NCI-H2227 (cell line): Measurements from ENCODE around the gene TSC22D4.

Source experiments
- DNase-seq: peaks from one replicate; lab custom pipeline; 2025; ENCODE audit not compliant: unreplicated experiment; lab: John Stamatoyannopoulos, UW

The TSC22D4 gene

DNA sequence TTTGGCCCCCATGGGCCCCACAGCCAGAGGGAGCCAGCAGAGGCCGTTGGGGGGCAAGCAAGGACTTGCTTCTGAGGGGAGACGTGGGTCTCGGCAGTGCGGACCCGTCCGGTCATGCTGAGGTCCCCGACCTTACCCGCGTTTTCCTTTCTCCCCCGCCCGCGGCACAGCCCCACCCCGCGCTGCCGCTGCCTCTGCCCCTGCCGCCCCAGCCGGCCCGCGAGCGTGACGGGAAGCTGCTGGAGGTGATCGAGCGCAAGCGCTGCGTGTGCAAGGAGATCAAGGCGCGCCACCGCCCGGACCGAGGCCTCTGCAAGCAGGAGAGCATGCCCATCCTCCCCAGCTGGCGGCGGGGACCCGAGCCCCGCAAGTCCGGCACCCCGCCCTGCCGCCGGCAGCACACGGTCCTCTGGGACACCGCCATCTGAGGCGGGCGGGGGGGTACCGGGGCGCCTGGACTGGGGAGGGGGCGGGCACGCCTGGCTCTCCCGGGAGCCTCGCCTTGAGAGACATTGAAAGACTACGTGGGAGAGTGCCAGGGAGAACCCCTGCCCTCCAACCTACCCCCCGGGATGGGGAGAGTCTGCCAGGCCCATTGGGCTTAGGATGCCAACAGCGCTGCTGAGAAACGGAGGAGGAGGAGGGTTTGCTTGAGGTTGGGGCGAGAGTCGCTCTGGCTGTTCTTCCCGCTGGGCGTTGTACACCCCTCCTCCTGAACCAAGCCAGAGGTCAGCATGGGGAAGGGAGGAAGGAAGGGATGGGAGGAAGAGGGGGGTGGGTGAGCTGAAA, 14.7 kb upstream of the TSC22D4 start:
- DNase-seq = peak; percentile 19

DNA sequence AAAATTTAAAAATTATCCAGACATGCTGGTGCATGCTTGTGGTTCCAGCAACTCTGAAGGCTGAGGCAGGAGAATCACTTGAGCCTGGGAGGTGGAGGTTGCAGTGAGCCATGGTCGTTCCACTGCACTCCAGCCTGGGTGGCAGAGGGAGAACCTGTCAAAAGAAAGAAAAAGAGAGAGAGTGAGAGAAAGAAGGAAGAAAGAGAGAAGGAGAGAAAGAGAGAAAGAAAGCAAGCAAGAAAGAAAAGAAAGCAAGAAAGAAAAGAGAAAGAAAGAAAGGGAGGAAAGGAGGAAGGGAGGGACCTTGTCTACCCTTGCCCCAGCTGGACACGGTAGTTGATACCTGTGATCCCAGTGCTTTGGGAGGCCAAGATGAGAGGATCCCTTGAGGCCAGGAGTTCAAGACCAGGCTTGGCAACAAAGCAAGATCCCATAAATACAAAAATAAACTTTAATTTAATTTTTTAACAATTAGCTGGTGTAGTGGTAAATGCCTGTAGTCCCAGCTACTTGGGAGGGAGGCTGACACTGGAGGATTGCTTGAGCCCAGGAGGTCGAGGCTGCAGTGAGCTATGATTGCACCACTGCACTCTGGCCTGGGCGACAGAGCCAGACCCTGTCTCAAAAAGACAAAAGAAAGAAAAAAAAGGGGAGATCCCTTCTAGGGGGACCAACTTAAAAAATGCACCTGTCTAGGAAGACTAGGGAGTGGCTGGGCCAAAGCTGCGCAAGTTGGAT, 13.9 kb upstream of the TSC22D4 start:
- DNase-seq = no peak

DNA sequence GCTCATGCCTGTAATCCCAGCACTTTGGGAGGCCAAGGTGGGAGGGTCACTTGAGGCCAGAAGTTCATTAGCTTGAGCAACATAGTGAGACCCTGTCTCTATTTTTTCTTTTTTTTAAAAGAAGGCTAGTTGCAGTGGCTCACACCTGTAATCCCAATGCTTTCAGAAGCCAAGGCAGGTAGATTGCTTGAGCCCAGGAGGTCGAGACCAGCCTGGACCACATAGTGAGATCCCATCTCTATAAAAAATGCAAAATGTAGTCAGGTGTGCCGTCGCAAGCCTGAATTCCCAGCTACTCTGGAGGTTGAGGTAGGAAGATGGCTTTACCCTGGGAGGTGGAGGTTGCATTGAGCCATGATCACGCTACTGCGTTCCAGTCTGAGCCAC, 12.2 kb upstream of the TSC22D4 start:
- no peak for DNase-seq

DNA sequence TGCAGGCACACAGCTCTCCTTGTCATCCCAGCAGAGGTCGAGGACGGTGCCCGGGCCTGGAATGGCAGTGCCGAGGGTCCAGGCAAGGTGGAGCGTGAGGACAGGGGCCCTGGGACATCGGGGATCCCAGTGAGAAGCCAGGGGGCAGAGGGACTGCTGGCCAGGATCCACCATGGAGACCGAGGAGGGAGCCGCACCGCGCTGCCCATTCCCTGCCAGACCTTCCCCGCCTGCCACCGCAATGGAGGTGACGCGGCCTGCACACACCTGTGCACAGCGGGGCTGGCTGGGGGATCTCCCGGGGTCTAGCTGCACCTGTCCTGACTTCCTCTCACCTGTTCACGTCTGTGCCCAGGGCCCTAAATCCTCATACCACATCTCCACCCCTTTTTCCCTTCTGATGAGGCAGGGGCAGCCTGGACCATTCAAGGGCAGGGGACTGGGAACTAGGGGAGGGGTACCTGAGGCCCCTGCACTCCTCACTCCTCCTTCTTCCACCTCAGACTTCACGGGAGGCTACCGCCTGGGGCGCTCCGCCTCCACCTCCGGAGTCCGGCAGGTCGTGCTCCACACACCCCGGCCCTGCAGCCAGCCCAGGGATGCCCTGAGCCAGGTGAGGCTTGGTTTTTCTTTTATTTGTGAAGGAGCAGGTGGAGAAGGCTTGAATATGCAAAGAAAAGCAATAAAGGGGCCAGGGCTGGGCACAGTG, 11.6 kb upstream of the TSC22D4 start:
- DNase-seq = no peak

DNA sequence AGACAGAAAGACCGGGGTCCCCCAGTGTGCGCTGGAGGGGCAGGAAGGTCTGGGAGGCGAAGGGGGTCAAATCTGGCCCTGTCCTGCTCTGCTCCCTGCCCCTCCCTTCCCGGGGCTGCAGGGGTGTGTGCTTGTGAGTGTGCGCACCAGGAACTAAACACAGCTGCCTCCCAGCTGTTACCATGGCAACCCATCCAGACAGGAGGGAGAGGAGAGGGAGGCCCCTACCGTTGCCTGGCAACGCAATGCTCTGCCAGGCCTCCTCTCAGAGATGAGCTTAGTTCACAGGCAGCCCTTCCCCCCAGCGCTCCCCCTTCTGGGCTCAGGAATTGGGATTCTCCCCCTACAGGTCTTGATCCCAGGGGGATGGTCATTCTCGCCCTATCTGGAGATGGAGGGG, 10.8 kb upstream of the TSC22D4 start:
- peak; percentile 99 for DNase-seq

DNA sequence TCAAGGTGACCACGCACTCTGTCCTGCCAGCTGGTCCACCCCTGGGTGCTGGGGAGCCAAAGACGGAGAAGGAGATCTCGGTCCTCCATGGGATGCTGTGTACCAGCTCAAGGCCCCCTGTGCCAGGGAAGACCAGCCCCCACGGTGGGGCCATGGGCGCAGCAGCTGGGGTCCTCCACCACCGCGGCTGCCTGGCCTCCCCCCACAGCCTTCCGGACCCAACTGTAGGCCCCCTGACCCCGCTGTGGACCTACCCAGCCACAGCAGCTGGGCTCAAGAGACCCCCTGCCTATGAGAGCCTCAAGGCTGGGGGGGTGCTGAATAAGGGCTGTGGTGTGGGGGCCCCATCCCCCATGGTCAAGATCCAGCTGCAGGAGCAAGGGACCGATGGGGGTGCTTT, 10.1 kb upstream of the TSC22D4 start:
- DNase-seq = peak; percentile 38

DNA sequence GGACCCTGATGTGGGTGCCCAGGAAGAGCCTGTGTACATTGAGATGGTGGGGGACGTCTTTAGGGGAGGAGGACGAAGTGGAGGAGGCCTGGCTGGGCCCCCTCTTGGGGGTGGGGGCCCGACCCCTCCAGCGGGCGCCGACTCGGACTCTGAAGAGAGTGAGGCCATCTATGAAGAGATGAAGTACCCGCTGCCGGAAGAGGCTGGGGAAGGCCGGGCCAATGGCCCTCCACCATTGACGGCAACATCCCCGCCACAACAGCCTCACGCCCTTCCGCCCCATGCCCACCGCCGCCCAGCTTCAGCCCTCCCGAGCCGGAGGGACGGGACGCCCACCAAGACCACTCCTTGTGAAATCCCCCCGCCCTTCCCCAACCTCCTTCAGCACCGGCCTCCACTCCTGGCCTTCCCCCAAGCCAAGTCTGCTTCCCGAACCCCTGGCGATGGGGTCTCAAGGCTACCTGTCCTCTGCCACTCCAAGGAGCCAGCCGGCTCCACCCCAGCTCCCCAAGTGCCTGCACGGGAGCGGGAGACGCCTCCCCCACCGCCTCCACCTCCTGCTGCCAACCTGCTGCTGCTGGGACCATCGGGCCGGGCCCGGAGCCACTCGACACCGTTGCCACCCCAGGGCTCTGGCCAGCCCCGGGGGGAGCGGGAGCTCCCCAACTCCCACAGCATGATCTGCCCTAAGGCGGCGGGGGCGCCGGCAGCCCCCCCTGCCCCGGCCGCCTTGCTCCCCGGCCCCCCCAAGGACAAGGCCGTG, 9.5 kb upstream of the TSC22D4 start:
- DNase-seq = no peak

DNA sequence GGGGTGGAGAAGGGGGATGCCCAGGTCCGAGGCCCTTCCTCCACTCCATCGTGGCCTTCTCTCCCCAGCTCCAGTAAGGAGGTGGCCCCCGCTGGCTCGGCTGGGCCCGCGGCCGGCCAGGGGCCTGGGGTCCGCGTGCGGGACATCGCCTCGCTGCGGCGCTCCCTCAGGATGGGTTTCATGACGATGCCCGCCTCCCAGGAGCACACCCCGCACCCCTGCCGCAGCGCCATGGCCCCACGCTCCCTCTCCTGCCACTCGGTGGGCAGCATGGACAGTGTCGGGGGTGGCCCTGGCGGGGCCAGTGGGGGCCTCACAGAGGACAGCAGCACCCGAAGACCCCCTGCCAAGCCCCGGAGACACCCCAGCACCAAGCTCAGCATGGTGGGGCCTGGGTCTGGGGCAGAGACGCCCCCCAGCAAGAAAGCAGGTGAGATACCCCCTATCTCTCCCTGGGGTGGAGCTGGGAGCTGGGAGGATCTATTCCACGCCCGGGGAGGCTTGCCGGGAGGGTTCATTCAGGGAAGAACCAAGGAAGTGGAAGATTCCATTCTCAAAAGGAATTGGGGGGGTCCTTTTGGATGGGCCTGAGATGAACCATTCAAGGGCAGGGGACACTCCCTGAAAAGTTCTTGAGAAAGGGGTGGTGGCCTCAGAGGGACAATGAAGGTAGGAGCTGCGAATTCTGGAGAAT, 7.9 kb upstream of the TSC22D4 start:
- peak; percentile 54 for DNase-seq

DNA sequence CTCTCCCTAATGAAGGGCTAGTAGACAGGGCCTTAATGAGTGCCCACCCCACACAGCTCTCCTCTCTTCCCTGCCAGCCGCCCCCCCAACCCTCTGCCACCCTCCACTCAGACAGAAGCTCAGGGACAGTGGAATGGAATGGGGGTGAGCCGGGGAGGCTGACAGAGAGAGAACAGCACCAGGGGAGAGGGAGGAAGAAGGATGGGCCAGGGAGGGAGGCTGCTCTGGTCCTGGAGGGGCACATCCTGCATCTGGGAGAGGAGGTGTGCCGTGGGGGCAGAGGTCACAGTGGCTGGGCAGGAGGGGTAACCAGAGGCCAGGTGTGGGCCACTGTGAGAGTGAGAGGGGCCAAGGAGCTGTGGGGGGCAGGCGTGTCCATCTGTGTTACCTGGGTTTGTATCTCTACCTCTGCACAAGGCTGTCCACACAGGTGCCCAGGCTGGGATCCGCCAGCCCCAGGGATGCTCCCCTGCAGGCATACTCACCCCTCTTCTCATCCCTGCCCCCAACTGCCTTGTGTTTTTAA, 7.2 kb upstream of the TSC22D4 start:
- DNase-seq = no peak

DNA sequence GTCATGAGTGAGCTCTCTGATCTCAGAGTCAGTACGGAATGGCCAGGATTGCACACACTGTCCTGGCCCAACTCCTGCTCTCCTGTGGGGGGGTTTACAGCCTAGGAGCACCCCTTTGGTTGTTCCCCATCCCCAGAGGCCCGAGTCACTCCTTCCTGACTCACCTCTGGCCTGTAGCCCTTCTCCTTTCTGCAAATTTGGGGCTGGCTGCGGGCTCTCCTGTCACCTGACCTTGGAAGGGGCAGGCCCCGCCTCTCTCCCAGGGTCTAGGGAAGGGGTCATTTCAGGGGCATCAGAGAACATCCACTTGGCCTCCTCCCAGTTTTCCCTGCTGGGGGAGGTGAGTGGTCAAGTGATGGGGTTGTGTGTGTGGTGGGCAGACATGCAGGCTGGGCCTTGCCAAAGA, 6.5 kb upstream of the TSC22D4 start:
- DNase-seq = no peak

DNA sequence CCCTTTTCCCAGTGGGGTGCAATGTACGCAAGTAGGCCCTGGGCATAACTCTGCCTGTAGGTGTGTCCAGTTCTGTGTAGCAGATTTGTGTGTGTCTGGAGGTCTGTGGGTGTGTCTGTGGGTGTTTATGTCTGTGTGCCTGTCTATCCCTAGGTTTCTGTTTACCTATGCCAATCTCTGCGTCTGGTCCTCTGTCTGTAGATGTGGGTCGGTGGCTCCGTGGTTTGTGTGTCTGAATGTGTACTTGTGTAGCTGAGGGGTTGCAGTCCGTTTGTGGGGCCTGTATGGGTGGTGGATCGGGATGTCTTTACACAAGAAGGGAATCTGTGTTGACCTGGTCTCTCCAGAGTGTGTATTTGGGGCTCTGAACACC, 5.6 kb upstream of the TSC22D4 start:
- no peak for DNase-seq

DNA sequence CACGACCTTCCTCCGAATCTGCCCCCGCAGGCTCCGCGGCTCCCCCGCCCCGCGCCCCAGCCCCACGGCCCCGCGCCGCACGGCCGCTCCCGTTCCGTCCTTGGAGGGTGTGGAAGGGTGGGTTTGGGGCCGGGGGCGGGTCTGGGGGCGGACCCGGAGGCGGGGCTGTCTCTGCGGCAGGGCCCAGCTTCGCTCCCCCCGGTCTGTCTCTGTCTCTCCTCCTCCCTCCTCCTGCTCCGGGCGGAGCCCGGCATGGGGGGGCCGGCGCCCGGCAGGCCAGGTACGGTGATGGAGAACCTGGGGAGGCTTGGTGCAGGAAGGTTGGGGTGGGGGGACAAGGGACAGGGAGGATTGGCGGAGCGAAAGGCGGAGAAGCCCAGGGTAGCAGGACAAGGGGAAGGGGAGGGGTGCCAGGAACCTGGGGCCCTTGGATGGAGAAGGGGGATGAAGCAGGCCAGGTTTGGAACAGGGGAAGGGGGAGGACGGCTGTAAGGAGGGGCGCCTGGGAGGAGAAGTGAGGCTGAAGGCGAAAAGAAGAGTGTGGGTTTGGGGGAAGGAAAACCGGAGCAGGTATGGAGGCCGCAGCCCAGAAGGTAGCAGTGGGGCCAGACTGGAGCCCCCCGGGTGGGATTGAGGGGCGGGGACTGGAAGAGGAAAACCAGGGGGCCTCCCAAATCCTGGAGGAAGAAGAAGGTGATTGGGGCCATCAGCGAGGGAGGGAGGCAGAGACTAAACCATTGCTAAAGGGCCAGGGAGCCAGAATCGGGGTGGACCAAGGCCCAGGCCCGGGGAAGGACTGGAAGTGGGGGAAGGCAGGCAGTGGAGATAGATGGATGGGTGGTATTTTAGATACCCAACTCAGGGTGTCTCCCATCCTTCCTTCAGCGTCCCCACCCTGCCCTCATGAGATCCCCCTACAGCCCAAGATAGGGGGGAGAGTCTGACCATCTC, 5.0 kb upstream of the TSC22D4 start, which contains the start of gene NYAP1:
TSS of gene NYAP1 (plus strand) at position 206 of the 951 bp plus-strand sequence. CDS start 1,385 bp downstream, outside the sequence.
- DNase-seq = peak; percentile 80

DNA sequence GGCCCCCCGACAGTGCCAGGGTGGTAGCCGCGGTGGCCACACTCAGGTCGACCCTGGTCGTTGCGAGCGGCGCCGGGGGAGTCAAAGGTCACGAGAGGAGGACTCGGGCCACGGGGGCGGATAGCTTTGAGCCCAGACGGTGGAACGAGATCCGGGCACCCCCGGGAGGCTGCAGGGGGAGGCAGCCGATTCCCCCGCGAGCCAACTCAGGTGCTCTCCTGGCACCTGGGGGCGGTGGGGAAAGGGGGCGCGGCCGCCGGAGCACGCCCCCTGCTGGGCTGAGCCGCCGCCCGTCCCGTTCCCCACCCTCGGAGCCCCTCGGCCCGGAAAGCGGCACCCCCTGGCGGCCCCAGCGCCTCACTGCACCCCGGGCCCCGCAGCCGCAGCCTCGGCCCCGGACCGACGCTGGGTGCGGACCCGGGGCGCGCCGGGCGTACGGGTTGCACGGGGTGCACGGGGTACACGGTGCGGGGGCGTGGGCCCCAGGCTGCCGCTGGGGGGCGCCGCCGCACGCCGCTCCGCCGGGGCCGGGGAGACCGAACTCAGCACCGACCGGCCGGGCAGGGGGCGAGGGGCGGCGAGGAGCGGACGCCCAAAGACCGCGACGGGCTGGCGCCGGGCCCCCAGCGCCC, 4.2 kb upstream of the TSC22D4 start:
- DNase-seq = peak; percentile 84

DNA sequence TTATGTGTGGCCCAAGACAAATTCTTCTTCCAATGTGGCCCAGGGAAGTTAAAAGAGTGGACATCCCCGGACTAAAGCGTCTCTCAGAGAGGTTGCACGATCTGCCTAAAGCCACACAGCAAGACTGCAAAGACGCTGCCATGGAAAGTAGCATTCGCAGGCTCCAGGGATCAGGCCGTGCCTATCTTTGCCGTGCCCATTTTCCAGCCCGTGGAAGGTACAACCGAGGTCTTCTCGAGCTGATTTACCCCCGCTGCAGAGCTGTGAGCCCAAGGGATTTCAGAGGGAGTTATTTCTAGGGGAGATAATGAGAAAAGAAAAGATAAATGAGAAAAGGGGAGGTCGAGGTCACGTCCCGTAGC, 3.7 kb upstream of the TSC22D4 start:
- DNase-seq = no peak

DNA sequence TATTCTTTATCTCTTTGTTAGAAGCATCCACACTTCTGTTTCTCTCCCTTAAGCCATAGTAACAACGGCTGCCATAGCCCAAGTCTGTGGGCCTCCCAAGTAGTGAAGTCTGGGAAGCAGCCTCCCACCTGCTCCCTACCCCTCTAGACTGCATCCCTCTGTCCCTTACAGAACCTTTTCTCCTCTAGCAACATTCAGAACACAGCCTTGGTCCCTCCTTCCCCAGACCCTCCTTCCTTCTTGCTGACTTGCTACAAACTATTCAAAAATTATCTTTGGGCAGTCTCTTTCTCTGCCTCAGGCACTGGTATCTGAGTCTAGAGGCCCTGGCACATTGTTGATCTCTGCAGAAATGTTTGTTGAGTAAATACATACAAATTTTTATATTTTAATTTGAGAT, 2.5 kb upstream of the TSC22D4 start:
- no peak for DNase-seq

DNA sequence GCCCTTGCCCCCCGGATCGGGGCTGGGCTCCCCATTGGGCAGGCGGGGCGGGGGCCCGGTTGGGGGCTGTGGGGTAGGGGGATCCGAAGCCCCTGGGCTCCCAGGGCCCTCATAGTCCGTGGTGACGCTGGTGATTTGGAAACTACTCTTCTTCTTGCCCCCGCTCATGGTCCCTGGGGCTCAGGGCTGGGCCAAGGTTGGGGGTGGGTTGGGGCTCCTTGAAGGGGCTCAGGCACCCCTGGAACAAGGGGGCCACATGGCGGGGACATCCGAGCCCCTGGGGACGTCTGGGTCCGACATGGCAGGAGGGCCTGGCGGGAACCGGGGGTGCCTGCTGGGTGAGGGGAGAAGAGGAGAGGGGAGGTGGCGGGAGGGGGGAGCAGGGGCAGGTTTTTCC, 1.1 kb downstream of the TSC22D4 start:
- DNase-seq = no peak

DNA sequence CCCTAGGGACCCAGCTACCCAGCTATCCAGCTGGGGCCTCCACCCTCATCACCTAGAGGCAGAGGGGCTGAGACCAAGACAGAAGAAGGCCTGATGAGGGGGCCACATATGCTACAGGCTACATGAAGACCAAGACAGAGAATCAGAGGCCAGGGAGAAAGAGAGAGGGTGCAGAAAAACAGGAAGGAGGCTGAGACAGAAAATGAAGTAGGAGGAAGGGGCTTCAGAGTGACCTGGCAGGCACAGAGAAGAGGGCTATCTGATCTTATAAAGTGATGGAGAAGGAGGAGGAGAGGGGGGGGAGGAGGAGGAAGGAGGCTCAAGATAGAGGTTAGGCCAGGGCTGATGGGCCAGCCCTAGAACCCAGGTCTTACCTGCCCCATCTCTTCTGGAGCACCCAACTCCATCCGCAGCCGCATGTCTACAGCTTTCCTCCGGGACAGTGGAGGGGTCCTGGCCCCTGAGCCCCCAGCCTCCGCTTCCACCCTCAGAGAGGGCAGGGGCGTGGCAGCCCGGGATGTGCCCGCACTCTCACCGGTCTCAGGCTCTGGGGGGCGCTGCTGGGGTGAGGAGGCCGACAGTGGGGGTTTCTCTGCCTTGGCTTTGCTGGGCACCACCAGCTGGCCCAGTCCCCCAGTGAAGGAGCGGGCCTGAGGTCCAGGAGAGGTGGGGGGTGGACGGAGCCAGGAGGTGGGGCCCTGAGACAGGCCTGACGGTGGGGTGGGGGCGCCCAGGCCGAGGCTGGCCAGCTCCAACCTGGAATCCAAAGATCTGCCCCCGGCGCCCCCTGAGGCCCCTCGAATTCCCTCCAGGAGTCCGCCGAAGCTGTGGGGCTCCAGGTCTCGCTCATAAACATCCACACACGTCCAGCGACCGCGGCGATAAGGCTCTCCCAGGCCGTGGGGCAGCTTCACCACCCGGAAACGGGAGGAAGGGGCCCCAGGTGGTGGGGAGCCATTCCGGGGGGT, 1.8 kb downstream of the TSC22D4 start:
- peak; percentile 31 for DNase-seq
